GM10266 (cell line): Measurements from ENCODE around the gene YDJC.
"Not testable (repeated sequence)": the region's sequence is repeated elsewhere in the genome, so short reads cannot be mapped to it uniquely, and the experiment has no call there.

Experiments used
- DNase-seq: peaks from one replicate; pipeline ENCODE4 v3.0.0; 2012; ENCODE audit errors: extremely low spot score
- CTCF ChIP-seq: IDR thresholded peaks from 2 replicates; pipeline ENCODE4 v1.5.1; 2012; ENCODE audit warnings: mild to moderate bottlenecking, low read depth; ENCODE audit not compliant: control insufficient read depth, insufficient read depth; ENCODE audit errors: missing control alignments

Gene YDJC

GRCh38 chr22:21589396-21589795, 40.4 kb downstream of the YDJC start:
- DNase-seq = no peak
- no peak for TF ChIP-seq CTCF

- TF ChIP-seq CTCF = no peak
- peak; percentile 78 for DNase-seq
These were observed 41.8 kb downstream of the YDJC start for GRCh38 chr22:21587803-21588611.

- no peak for DNase-seq
These were observed 44.4 kb downstream of the YDJC start for GRCh38 chr22:21585389-21585788.

GRCh38 chr22:21582801-21583740, 46.8 kb downstream of the YDJC start:
- DNase-seq = no peak
- no peak for TF ChIP-seq CTCF

More at GRCh38 chr22:21585389-21585788, 44.4 kb downstream of the YDJC start:
- no peak for TF ChIP-seq CTCF

- DNase-seq = not testable (repeated sequence)
These were observed 48.7 kb downstream of the YDJC start for GRCh38 chr22:21581009-21581713.

GRCh38 chr22:21580623-21581007, 49.2 kb downstream of the YDJC start:
- not testable (repeated sequence) for DNase-seq

GRCh38 chr22:21579474-21579851, 50.4 kb downstream of the YDJC start:
- TF ChIP-seq CTCF = no peak
- no peak for DNase-seq
